Caco-2 (cell line): Measurements from ENCODE around the gene RYK. TPM values are rescaled to one million over a fixed set of nuclear protein-coding genes. Genes with fewer than 3 reads are reported as not detected.

ENCODE experiments used
- BruUV-seq: library from RNA; stranded (reverse); fragments of 400-500 nt; replicated peaks from 2 replicates; lab custom pipeline; 2021; lab: Mats Ljungman, UMichigan
- CTCF ChIA-PET: fragments of 300-600 bp; sonication (Branson Sonifier 250); formaldehyde crosslinking; loops from one replicate; lab custom pipeline; 2022; ENCODE audit warnings: antibody characterized with exemption; lab: Charles Lee
- POLR2A ChIA-PET: fragments of 300-600 bp; sonication (Branson Sonifier 250); formaldehyde crosslinking; loops from one replicate; lab custom pipeline; 2022; ENCODE audit warnings: antibody characterized with exemption; lab: Charles Lee
- DNase-seq, 2 experiments: peaks; one replicate each; pipeline versions ENCODE4 v3.0.0 to v3.0.0-alpha.2; 2020 to 2022
- H3K27me3 ChIP-seq: replicated peaks from 2 replicates; pipeline ENCODE4 v1.6.0; 2011; ENCODE audit warnings: low read length; ENCODE audit not compliant: control insufficient read depth, insufficient read depth
- H3K36me3 ChIP-seq: 2 replicates; pipeline ENCODE4 v1.5.1; 2011; ENCODE audit warnings: low read length; ENCODE audit not compliant: control insufficient read depth, insufficient read depth
- H3K4me1 ChIP-seq: fragments of 250-450 bp; sonication (Bioruptor Pico); 2 replicates; pipeline ENCODE4 v1.5.1; 2020; ENCODE audit warnings: mild to moderate bottlenecking
- H3K4me3 ChIP-seq: 2 replicates; pipeline ENCODE4 v1.5.1; 2011; ENCODE audit warnings: low read depth, mild to moderate bottlenecking, control low read depth, low read length
- H3K9me3 ChIP-seq: fragments of 250-450 bp; sonication (Bioruptor Pico); 2 replicates; pipeline ENCODE4 v1.5.1; 2020; ENCODE audit warnings: mild to moderate bottlenecking, moderate library complexity
- H3K27ac Mint-ChIP-seq: one replicate; pipeline ENCODE4 v1.8.0; 2022; ENCODE audit warnings: mixed read lengths; ENCODE audit not compliant: unreplicated experiment
- H3K27me3 Mint-ChIP-seq: one replicate; pipeline ENCODE4 v1.8.0; 2022; ENCODE audit warnings: mixed read lengths; ENCODE audit not compliant: insufficient read depth, unreplicated experiment
- H3K36me3 Mint-ChIP-seq: one replicate; pipeline ENCODE4 v1.8.0; 2022; ENCODE audit warnings: mild to moderate bottlenecking, mixed read lengths; ENCODE audit not compliant: insufficient read depth, unreplicated experiment
- H3K4me1 Mint-ChIP-seq: one replicate; pipeline ENCODE4 v1.8.0; 2022; ENCODE audit warnings: low read depth, mixed read lengths; ENCODE audit not compliant: unreplicated experiment
- H3K4me3 Mint-ChIP-seq: one replicate; pipeline ENCODE4 v1.8.0; 2022; ENCODE audit warnings: mild to moderate bottlenecking, moderate library complexity, mixed read lengths; ENCODE audit not compliant: unreplicated experiment
- H3K9me3 Mint-ChIP-seq: one replicate; pipeline ENCODE4 v1.8.0; 2022; ENCODE audit warnings: mixed read lengths; ENCODE audit not compliant: unreplicated experiment
- CTCF ChIP-seq, 2 experiments: fragments of 200-600 bp in 1 of 2; IDR thresholded peaks; 1 replicate in 1 of 2; 2 replicates in 1 of 2; pipeline versions ENCODE4 v1.5.1 to v1.8.0; 2011 to 2022; ENCODE audit warnings: antibody characterized with exemption in 1 of 2, control low read depth in 1 of 2, inconsistent platforms in 1 of 2, low read depth in 1 of 2, low read length in 1 of 2, mild to moderate bottlenecking in 1 of 2, moderate library complexity in 1 of 2; ENCODE audit not compliant: insufficient read depth in 1 of 2, severe bottlenecking in 1 of 2, unreplicated experiment in 1 of 2
- intact Hi-C: fragments of 100-400 bp; cut with micrococcal nuclease; formaldehyde crosslinking; loops from one replicate; pipeline ENCODE4 v1.10.0; 2022; ENCODE audit not compliant: unreplicated experiment
- total RNA-seq: library from RNA; stranded (reverse); gene quantifications from 2 replicates; pipeline ENCODE4 v1.2.3, GENCODE V29; 2022

The RYK gene
- total RNA-seq, 1 experiment from 2014 or later, result 102 TPM

- Mint-ChIP-seq H3K27me3 (no peaks in the 10 kb centered on the region), H3K4me1 (peaks cover 63% of the 10 kb centered on the region), H3K4me3 (no peak overlapping the region), H3K9me3 (no peaks in the 10 kb centered on the region), H3K27ac (no peak overlapping the region), H3K36me3 (peaks cover 7% of the 10 kb centered on the region)
- DNase-seq, result no peak
- no TSS peak for BruUV-seq
- TF ChIP-seq CTCF (IDR thresholded peaks at IDR 0.05; ENCODE audit: insufficient read depth in 1 of 2, low read depth in 1 of 2, low read length in 1 of 2, severe bottlenecking in 1 of 2, unreplicated experiment in 1 of 2), result no peak
- Histone ChIP-seq H3K36me3 (no peaks in the 10 kb centered on the region), H3K27me3 (no peaks in the 10 kb centered on the region), H3K4me1 (peaks cover 58% of the 10 kb centered on the region), H3K4me3 (no peak overlapping the region), H3K9me3 (no peaks in the 10 kb centered on the region)
- ChIA-PET CTCF (no interaction called here), POLR2A (no interaction called here)
- intact Hi-C loops, result no loop called here
Observed at GRCh38 chr3:134239538-134239937, 11.1 kb downstream of the RYK start.

- ChIA-PET CTCF (interaction anchor here (1.2 kb wide), 1 partner anchor 25 kb away, joined by 3 read pairs; no protein-coding TSS in a partner anchor), POLR2A (no interaction called here)
- no peak overlapping the region for H3K4me3 Mint-ChIP-seq
- Histone ChIP-seq H3K27me3 (no peaks in the 10 kb centered on the region), H3K4me1 (peaks cover 41% of the 10 kb centered on the region), H3K4me3 (no peak overlapping the region), H3K36me3 (no peaks in the 10 kb centered on the region), H3K9me3 (no peaks in the 10 kb centered on the region)
- no peaks in the 10 kb centered on the region for H3K27me3 Mint-ChIP-seq
- no peaks in the 10 kb centered on the region for H3K9me3 Mint-ChIP-seq
- no TSS peak for BruUV-seq
- H3K4me1 Mint-ChIP-seq, result peaks cover 51% of the 10 kb centered on the region
- no peaks in the 10 kb centered on the region for H3K36me3 Mint-ChIP-seq
- H3K27ac Mint-ChIP-seq, result no peak overlapping the region
- intact Hi-C loops, result no loop called here
- DNase-seq, result no peak
- TF ChIP-seq CTCF (IDR thresholded peaks at IDR 0.05; ENCODE audit: insufficient read depth in 1 of 2, low read depth in 1 of 2, low read length in 1 of 2, severe bottlenecking in 1 of 2, unreplicated experiment in 1 of 2), result no peak
Observed at GRCh38 chr3:134237454-134238145, 13.1 kb downstream of the RYK start.

- H3K9me3 Mint-ChIP-seq, result no peaks in the 10 kb centered on the region
- no peaks in the 10 kb centered on the region for H3K9me3 ChIP-seq
- peaks cover 35% of the 10 kb centered on the region for H3K4me1 ChIP-seq
- no peaks in the 10 kb centered on the region for H3K27me3 ChIP-seq
- H3K36me3 Mint-ChIP-seq, result no peaks in the 10 kb centered on the region
- POLR2A ChIA-PET, result no interaction called here
- no peak for TF ChIP-seq CTCF (IDR thresholded peaks at IDR 0.05; ENCODE audit: insufficient read depth in 1 of 2, low read depth in 1 of 2, low read length in 1 of 2, severe bottlenecking in 1 of 2, unreplicated experiment in 1 of 2)
- no peak for DNase-seq
- H3K36me3 ChIP-seq, result no peaks in the 10 kb centered on the region
- CTCF ChIA-PET, result no interaction called here
- BruUV-seq, result no TSS peak
- peaks cover 54% of the 10 kb centered on the region for H3K4me1 Mint-ChIP-seq
- intact Hi-C loops, result no loop called here
- H3K4me3 ChIP-seq, result no peak overlapping the region
- H3K27me3 Mint-ChIP-seq, result no peaks in the 10 kb centered on the region
- no peak overlapping the region for H3K27ac Mint-ChIP-seq
- H3K4me3 Mint-ChIP-seq, result no peak overlapping the region
Observed at GRCh38 chr3:134236505-134237170, 14.0 kb downstream of the RYK start.
